Measurements from ENCODE around the gene PGPEP1.

DNA sequence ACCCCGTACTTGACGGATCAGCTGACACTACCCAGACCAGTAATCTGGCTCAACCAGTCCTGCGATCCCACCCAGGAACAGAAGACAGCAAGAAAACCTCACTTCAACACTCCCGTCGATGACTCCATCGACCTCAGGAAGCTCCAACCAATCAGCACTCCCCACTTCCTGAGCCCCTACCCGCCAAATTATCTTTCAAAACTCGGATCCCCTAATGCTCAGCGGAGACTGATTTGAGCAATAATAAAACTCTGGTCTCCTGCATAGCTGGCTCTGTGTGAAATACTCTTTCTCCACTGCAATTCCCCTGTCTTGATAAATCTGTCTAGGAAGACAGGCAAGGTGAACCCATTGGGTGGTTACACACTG is 18.7 kb upstream of the PGPEP1 start:
- no peak for TF ChIP-seq TAF1 (IDR thresholded peaks at IDR 0.05; ENCODE audit: borderline replicate concordance, low read depth, low read length)
- no peak for TF ChIP-seq POLR2AphosphoS5 (IDR thresholded peaks at IDR 0.05; ENCODE audit: low read depth, low read length)

All from GM12892 (cell line).